GM19239 (cell line): ENCODE measurements around the gene CNTD1.
"Not testable (repeated sequence)": the region's sequence is repeated elsewhere in the genome, so short reads cannot be mapped to it uniquely, and the experiment has no call there.

Experiments
- DNase-seq: peaks from one replicate; pipeline ENCODE4 v3.0.0; 2011; ENCODE audit warnings: low spot score; ENCODE audit not compliant: insufficient read length
- FAIRE-seq: peaks from 2 replicates; lab custom pipeline; 2011; peaks lifted over from hg19 to GRCh38; lab: Jason Lieb, UNC

Gene CNTD1, protein sequence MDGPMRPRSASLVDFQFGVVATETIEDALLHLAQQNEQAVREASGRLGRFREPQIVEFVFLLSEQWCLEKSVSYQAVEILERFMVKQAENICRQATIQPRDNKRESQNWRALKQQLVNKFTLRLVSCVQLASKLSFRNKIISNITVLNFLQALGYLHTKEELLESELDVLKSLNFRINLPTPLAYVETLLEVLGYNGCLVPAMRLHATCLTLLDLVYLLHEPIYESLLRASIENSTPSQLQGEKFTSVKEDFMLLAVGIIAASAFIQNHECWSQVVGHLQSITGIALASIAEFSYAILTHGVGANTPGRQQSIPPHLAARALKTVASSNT

DNA sequence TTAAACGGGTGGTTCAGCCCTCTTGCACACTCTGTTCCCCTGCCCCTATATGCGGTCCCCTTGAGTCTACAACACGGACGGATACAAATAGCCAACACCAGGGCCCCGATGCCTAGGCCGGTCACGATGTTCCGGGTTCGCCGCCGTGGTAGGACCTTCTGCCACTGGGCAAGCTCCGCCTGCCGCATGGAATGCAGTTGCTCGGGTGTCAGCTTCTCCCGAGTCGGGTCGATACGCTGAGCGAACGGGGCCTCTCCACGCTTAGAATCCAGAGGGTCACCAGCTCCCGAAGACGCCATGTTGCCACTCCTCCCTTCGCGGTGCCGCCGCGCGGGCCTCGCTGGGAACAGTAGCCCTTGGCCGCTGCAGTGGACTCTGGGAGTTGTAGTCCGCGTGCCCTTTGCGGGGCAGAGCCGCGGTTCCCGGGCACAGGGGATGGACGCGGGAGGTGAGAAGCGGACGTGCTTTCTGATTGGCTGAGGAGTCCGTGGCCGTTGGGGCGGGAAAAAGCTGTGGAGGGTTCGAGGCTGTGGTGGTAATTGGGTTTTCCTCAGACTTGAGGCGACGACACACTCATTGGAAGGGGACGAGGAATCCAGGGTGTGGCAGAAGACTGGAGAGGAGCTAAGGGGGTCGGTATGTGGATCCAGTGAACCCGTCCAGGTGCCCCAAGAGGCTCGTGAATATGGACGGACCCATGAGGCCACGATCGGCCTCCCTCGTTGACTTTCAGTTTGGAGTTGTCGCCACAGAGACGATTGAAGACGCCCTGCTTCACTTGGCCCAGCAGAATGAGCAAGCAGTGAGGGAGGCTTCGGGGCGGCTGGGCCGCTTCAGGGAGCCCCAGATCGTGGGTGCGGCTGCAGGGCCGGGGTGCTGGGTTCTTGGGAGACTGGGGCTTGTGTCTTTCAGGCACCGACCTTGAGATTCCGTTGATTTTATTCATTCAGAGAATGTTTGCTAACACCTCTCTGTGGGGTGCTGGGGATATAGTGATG lies at the start of gene CNTD1, which contains the start of gene COA3:
TSS of gene CNTD1 (plus strand) at position 479 of the 998 bp plus-strand sequence. CDS start at position 686, 207 bp downstream.
TSS of gene COA3 (minus strand) at position 322 of the 998 bp plus-strand sequence. CDS start at position 299, 23 bp downstream.
- FAIRE-seq (peak; percentile 88), DNase-seq (peak; percentile 94)

DNA sequence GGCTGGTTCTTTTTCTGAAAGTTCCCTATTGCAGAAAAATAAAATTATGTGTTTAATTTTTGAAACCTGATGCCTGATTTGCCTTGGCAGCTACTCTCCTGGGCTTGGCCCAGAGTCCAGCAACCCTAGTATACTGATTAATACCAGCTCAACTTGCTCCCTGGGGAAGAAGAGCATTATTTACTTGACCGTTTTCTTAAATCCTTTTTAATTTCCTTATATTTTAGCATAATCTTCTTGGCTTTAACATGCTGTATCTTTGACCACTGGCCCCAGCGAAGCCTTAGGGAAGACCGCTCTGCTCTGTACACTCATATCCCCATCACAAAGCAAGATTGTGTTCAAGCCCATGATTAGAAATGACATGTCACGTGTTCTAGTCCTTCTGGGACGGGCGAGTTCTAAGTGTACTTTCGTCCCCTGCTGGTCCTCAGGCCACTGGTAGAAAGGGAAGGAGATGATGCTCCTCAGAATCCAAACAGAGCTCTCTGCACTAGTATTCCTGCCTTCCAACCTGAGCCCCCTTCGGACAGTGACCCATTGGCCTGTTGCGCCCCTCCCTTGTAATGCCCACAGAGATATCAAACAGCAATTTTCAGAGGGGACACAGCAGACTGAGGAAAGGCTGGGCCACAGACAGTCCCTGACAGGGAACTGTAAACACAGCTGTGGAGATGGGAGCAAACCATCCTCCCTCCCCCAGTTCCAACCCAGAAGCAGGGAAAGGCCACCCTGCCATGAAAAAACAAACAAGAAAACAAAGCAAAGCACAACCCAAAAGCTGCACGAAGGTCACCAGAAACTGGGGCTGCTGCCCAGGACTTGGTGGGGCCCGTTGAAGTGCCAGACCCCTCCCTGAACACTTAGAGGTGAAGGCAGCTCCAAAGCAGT lies 49.5 kb upstream of the CNTD1 start:
- no peak for DNase-seq
- FAIRE-seq, result no peak

DNA sequence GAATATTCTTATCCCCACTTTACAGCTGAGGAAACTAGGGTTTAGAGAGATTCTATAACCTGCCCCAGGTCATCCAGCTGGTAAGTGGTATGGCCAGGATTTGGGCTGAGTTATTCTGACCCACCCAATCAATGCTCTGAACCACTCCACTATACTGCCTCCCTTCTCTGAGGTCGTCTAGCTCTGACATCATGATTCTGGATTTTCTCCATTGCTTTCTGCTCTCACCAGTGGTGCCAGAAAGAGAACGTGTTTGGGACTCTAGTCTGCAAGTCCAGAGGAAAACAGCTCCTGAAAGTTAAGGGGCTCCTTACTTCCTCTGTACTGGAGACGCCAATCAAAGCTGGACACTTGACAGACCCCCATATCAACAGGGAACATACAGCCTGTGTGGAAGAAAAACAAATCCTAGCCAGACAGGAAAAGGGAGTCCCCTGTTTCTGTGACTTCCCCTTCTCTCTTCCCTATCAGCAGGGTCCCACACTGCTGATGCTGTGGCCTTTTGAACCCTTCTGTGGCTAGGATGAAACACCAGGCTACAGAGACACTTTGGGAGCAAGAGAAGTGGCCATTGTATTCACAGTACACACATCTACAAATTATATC lies 47.8 kb upstream of the CNTD1 start:
- no peak for FAIRE-seq

DNA sequence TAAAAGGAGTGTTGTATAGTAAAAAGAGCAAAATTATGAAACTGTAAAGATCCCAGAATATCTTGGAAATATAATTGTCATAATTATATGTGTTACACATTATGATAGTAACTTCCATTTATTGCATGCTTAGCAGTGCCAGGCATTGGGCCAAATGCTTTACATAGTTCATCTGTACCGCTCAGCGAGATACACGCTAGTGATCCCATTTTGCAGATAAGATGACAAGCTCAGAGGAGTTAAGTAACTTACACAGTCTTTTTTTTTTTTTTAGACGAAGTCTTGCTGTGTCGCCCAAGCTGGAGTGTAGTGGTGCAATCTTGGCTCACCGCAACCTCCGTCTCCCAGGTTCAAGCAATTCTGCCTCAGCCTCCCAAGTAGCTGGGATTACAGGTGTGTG lies 47.0 kb upstream of the CNTD1 start:
- FAIRE-seq (no peak), DNase-seq (no peak)

More for the DNA sequence above, 47.8 kb upstream of the CNTD1 start:
- no peak for DNase-seq

DNA sequence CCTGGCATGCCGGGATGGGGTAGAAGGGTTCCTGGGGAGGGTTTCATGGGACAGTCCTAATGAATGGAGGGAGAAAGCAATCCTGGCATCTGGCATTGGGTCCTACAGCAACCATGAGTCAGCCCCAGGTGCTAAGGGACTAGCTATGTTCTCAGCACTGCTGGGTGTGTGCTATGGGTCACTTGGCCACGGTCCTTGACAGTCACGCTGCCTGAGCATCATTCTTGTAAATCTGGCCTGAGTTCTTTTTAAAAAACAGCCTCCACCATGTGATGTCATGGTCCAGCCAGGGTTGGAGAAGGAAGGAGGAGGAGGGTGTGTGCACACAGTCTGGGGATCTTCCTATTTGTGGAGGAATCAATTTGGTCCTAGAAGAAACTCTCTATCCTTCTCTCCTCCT lies 43.9 kb upstream of the CNTD1 start:
- FAIRE-seq (no peak), DNase-seq (no peak)

DNA sequence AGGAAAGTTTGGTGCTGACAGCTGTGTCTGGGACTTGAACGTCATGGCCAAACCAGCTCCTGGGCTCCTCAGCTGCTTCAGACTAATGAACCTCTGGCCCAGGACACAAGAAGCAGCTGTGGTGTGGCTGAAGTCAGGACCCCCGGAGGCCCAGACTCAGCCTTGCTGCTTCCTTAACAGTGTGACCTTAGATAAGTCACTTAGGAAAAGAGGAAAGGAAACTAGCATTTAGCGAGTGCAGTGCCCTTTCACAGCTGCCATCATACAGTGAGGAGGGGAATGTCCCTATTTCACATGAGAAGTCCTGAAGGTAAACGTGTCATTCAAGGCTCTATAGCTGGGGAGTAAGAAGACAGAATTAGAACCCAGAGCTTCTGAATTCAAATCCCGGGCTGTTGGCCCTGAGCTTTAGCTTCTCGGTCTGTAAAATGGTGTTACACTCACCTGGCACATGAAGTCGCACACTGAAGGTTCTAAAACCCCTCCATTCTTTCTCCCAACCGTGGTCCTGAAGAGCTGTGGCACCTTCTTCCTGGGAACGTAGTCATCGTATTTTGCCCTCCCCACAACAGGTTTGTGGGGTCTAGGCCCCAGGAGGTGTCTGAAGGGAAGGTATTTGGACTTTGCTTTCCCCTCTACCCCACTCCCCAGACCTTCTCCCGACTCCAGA lies 38.5 kb upstream of the CNTD1 start:
- DNase-seq (no peak), FAIRE-seq (peak; percentile 88)

DNA sequence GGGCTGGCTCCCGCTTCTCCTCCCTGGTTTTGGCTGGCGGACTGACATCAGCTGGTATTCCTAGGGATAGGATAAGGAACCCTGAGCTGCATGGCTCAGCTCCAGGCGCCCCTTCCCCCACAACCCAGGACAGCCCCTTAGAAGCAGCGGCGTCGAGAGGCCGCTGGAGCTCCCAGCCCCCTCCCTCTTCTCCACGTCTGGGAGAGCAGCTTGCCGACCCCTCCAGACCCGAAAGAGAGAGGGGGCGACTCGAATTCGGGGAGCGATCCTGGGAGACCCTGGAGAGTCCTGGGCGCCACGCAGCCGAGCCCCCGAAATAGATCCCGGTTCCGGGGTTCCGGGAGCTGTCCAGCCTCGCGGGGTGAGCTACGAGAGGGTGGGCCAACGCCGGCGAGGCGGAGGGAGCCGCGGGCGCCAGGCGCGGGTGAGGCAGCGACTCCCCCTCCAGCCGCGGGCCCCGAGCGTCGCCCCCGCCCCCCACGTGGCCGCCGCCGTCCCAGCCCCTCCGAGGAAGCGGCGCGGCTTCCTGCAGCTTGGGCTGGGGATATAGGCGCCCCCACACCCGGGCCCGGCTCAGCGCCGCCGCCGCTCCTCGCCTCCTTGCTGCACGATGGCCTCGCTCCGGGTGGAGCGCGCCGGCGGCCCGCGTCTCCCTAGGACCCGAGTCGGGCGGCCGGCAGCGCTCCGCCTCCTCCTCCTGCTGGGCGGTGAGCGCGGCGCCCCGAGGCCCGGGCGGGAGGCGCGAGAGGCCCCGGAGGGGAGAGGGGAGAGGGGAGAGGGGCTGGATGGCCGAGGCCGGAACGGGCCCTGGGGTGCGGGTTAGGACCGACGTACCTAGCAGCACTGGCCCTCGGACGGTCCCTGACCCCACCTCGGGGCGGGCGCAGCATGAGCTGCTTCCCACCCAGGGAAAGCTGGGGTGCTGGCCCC lies 37.7 kb upstream of the CNTD1 start, which contains the start of gene RAMP2:
TSS of gene RAMP2 (plus strand) at position 576 of the 930 bp plus-strand sequence. CDS start at position 611, 35 bp downstream.
- FAIRE-seq, result no peak
- DNase-seq, result no peak

DNA sequence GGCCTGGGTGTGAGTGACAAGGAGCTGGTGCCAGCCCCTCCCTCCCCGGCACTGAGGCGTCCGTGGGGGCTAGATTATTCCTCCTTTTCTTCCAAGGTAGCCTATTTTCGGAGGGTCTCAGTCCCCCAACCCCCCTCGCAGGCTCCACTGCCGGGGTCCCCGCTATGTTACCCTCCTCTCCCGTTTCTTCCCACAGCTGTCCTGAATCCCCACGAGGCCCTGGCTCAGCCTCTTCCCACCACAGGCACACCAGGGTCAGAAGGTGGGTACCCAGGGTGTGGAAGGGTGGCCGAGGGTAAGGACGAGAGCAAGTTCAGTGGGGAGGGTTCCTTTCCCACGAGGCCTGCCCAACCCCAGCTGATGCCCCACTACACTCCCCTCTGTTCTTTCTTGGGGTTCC lies 37.0 kb upstream of the CNTD1 start:
- FAIRE-seq (no peak), DNase-seq (no peak)

DNA sequence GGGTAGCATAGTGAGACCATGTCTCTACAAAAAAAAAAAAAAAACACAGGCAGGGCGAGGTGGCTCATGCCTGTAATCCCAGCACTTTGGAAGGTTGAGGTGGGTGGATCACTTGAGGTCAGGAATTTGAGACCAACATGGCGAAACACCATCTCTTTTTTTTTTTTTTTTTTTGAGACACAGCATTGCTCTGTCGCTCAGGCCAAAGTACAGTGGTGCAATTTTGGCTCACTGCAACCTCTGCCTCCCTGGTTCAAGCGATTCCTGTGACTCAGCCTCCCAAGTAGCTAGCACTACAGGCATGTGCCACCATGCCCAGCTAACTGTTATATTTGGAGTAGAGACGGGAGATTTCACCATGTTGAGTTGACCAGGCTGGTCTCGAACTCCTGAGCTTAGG lies 32.5 kb upstream of the CNTD1 start:
- DNase-seq, result no peak
- FAIRE-seq, result no peak

DNA sequence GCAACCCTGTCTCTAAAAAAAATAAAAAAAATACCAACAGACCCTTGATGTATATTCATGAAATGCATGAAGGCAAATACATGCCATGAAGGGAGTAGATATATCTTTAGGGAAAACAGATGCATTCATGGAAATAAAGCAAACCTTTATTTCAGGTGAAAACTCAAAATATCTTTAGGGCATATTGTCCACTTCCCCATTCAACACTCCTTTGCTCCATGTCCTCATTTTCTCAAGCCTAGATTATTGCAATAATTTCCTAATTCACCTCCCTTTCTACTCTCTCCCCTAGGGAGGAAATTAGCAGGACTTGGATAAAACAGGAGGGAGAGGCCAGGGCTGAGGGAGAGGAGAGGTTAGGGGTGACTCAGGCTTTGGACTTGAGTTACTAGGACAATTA lies 31.1 kb upstream of the CNTD1 start:
- no peak for FAIRE-seq
- DNase-seq, result no peak

DNA sequence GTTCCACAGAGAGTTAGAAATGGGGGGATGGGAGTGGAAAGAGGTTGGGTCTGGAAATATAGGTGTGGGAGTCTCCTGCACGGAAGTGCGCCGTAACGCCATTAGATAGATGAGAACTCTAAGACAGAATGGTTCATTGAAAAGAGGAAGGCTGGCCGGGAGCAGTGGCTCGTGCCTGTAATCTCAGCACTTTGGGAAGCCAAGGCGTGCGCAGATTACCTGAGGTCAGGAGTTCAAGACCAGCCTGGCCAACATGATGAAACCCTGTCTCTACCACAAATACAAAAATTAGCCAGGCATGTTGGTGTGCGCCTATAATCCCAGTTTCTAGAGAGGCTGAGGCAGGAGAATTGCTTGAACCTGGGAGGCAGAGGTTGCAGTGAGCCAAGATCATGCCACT lies 30.7 kb upstream of the CNTD1 start:
- DNase-seq, FAIRE-seq: not testable (repeated sequence)

DNA sequence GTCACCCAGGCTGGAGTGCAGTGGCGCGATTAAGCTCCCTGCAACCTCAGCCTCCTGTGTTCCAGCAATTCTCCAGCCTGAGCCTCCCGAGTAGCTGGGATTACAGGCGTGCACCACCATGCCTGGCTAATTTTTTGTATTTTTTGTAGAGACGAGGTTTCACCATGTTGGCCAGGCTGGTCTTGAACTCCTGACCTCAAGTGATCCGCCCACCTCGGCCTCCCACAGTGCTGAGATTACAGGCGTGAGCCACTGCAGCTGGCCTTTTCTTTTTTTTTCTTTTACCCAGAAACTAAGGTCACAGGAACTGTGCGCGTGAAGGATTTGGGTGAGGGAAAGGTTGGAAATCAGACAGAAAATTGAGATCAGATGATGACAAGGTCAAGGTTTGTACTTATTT lies 28.7 kb upstream of the CNTD1 start:
- FAIRE-seq, result not testable (repeated sequence)

DNA sequence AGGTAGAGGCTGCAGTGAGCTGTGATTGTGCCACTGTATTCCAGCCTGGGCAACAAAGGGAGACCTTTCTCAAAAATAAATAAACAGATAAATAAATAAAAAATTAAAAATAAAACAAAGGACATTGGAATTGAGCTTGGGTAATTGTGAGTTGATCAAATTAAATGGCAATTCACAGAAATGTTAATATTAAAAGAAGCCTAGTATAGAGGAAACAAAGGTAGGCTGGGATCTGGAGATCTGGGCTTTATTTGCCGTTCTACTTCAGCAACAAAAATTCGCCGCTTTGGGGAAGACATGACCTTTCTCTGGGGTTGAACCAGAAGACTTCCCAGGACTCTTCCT lies 25.7 kb upstream of the CNTD1 start:
- DNase-seq (no peak), FAIRE-seq (no peak)

More for the DNA sequence above, 28.7 kb upstream of the CNTD1 start:
- not testable (repeated sequence) for DNase-seq

DNA sequence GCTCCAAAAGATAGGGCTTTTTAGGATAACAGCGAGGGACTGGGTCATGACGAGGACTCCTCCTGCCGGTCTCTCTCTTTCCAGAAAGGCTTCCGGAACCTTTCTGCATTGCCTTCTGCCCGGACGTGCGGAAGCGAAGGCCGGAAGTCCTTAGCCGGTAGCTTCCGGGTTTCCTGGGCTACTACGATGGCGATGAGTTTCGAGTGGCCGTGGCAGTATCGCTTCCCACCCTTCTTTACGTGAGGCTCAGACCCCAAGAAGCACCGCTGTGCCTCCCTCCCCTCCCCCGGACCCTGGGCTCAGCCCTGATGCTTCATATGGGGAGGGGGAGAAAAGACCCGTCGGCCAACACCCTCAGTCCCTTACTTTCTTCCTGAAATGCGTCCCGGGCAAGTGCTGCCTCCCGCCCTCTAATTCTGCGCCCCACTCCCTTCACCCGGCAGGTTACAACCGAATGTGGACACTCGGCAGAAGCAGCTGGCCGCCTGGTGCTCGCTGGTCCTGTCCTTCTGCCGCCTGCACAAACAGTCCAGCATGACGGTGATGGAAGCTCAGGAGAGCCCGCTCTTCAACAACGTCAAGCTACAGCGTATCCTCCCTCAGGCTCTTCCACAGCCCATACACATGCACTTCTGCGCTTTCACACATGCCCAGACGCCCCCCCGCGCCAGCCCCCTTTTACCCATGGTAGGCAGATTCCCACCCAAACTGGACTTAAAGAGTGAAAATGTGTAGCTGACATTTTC lies 25.2 kb upstream of the CNTD1 start, which contains the start of gene VPS25:
TSS of gene VPS25 (plus strand) at position 160 of the 746 bp plus-strand sequence. CDS start at position 187, 27 bp downstream.
- DNase-seq (peak; percentile 85), FAIRE-seq (peak; percentile 93)

DNA sequence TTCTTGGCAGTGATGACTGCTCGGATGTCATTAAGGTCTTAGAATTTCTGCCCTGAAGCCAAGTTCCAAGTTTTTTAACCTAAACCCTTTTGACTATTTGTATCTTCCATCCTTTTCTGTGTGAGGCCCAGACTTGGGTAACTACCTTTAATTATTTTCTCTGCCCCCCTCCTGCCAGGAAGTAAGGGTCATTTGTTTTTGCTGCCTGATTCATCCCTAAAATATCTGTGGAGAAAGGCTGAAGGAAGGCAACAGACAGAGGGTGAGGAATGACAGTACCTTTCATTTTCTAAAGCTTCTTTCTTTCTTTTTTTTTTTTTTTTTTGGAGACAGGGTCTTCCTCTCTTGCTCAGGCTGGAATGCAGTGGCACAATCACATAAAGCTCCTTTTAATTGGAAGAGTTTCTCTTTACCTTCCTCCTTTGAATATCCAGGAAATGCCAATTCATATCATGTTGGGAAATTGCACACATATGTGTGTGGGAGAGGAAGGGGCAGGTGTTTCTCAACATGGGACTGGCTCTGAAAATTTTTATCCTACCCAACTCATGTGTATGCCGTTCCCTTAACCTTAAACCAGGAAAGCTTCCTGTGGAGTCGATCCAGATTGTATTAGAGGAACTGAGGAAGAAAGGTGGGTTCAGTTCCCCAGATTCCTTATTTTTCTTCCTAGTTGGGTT lies 24.5 kb upstream of the CNTD1 start:
- FAIRE-seq, result no peak

DNA sequence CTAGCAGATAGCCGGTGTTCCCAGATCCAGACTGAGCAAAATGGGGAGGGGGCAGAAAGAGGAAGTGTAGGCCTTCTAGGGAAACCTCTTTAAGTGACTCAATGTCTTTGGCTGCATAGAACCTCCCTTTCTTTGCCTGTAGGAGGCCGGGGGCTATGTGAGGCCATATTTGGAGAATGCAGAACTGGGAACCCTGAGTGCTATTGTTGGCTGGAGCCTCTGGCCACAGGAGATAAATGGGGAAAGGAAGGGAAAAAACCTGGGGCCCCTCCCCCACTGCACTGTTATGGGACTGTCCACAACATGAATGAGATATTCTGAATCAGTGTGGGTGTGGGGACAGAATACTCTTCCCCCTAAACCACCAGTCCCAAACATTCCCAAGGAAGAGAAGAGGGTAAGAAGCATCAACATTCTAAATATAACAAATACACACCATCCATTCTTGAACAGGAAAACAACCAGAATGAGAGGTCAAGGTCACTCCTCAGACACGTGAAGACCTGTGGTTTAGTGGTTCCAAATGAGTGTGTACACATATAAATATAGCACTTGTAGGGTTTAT lies 23.0 kb upstream of the CNTD1 start:
- FAIRE-seq (no peak), DNase-seq (no peak)

More for the DNA sequence above, 24.5 kb upstream of the CNTD1 start:
- DNase-seq, result no peak
